K562 (cell line): ENCODE data around the gene BEST4. TPM values are rescaled to one million over a fixed set of nuclear protein-coding genes. Genes with fewer than 3 reads are reported as not detected.

Experiments used
- ATAC-seq: fragments of 200-7000 bp; cut with Tn5 transposase; 3 replicates; pipeline ENCODE4 v1.9.1; 2020; ENCODE audit warnings: moderate library complexity
- BruUV-seq: library from RNA; stranded (reverse); fragments of 400-500 nt; replicated peaks from 2 replicates; lab custom pipeline; 2021; lab: Mats Ljungman, UMichigan
- CTCF ChIA-PET: fragments of 300-600 bp; formaldehyde crosslinking; extraction: SDS; loops from one replicate; lab custom pipeline; 2021; ENCODE audit warnings: low intra/inter-chr PET ratio; lab: Yijun Ruan, JAX
- POLR2A ChIA-PET: fragments of 300-600, 350-650 bp; sonication (Branson Sonifier 250); formaldehyde crosslinking; extraction: SDS; loops from one replicate; lab custom pipeline; 2021; ENCODE audit warnings: antibody characterized with exemption, inconsistent platforms; lab: Yijun Ruan, JAX
- DNase-seq, 4 experiments: peaks; one replicate each; pipeline versions ENCODE4 v3.0.0 to v3.0.0-alpha.2; 2011 to 2018; ENCODE audit warnings: low spot score in 3 of 4, mixed read lengths in 3 of 4; ENCODE audit errors: extremely low read depth in 1 of 4
- FAIRE-seq: peaks from 2 replicates; lab custom pipeline; 2011; peaks lifted over from hg19 to GRCh38; lab: Jason Lieb, UNC
- H2AFZ ChIP-seq: 2 replicates; pipeline ENCODE4 v1.6.0; 2011; ENCODE audit warnings: low read depth, low read length, control low read depth, inconsistent platforms
- H3K27ac ChIP-seq: fragments of 200-600 bp; 3 replicates; pipeline ENCODE4 v1.8.0; 2011; ENCODE audit warnings: low read depth, mild to moderate bottlenecking, control low read depth, inconsistent platforms, low read length, moderate library complexity, mixed read lengths; ENCODE audit errors: extremely low read depth
- H3K27me3 ChIP-seq, 2 experiments: fragments of 300-600 bp in 1 of 2; 2 replicates in 1 of 2; 3 replicates in 1 of 2; pipeline versions ENCODE4 v1.6.0 to v1.8.0; 2011; ENCODE audit warnings: inconsistent platforms in 2 of 2, low read length in 2 of 2, mild to moderate bottlenecking in 1 of 2, mixed read lengths in 1 of 2, moderate library complexity in 1 of 2; ENCODE audit not compliant: control insufficient read depth in 2 of 2, insufficient read depth in 2 of 2
- H3K36me3 ChIP-seq: fragments of 300-600 bp; 3 replicates; pipeline ENCODE4 v1.8.0; 2011; ENCODE audit warnings: mild to moderate bottlenecking, low read length, inconsistent platforms; ENCODE audit not compliant: control insufficient read depth, insufficient read depth
- H3K4me1 ChIP-seq, 2 experiments: fragments of 200-600 bp in 1 of 2; replicated peaks in 1 of 2; 2 replicates in 1 of 2; 3 replicates in 1 of 2; pipeline versions ENCODE4 v1.5.1 to v1.8.0; 2011; ENCODE audit warnings: inconsistent platforms in 2 of 2, low read length in 2 of 2, mild to moderate bottlenecking in 1 of 2, mixed read lengths in 1 of 2, moderate library complexity in 1 of 2; ENCODE audit not compliant: control insufficient read depth in 2 of 2, insufficient read depth in 2 of 2
- H3K4me2 ChIP-seq: 2 replicates; pipeline ENCODE4 v1.6.1; 2011; ENCODE audit warnings: low read length, control low read depth, inconsistent platforms, mixed read lengths; ENCODE audit not compliant: insufficient read depth
- H3K4me3 ChIP-seq: fragments of 200-600 bp; sonication (generic), shearing (Covaris generic); 2 replicates; pipeline ENCODE4 v1.5.1; 2016; ENCODE audit warnings: control low read depth, inconsistent platforms
- H3K79me2 ChIP-seq: fragments of 200-600 bp; 3 replicates; pipeline ENCODE4 v1.8.0; 2011; ENCODE audit warnings: low read length, inconsistent platforms; ENCODE audit not compliant: control insufficient read depth, insufficient read depth
- H3K9ac ChIP-seq, 2 experiments: 2 replicates each; pipeline versions ENCODE4 v1.6.0 to v1.6.1; 2011; ENCODE audit warnings: low read depth in 2 of 2, low read length in 2 of 2, control low read depth in 1 of 2, inconsistent platforms in 1 of 2, mild to moderate bottlenecking in 1 of 2, mixed read lengths in 1 of 2; ENCODE audit not compliant: insufficient read depth in 1 of 2
- H3K9me1 ChIP-seq: one replicate; pipeline ENCODE4 v1.6.0; 2011; ENCODE audit warnings: inconsistent platforms, mild to moderate bottlenecking, low read length, moderate library complexity; ENCODE audit not compliant: control insufficient read depth, insufficient read depth
- H3K9me3 ChIP-seq: replicated peaks from 2 replicates; pipeline ENCODE4 v1.5.1; 2011; ENCODE audit warnings: low read depth, low read length, inconsistent platforms; ENCODE audit not compliant: control insufficient read depth, insufficient read depth
- H4K20me1 ChIP-seq: replicated peaks from 2 replicates; pipeline ENCODE4 v1.6.1; 2011; ENCODE audit warnings: low read length, inconsistent platforms, mixed read lengths; ENCODE audit not compliant: control insufficient read depth, insufficient read depth
- ARID1B ChIP-seq: fragments of 450-650 bp; IDR thresholded peaks from 2 replicates; pipeline ENCODE4 v1.6.1; 2016; ENCODE audit warnings: antibody characterized with exemption, mild to moderate bottlenecking, inconsistent platforms
- CBX3 ChIP-seq, 2 experiments: IDR thresholded peaks; 1 replicate in 1 of 2; 2 replicates in 1 of 2; pipeline ENCODE4 v1.6.1; 2012; ENCODE audit warnings: inconsistent platforms in 2 of 2, low read length in 2 of 2, borderline replicate concordance in 1 of 2, control low read depth in 1 of 2
- CHD4 ChIP-seq: fragments of 200-600 bp; sonication (generic); IDR thresholded peaks from 3 replicates; pipeline ENCODE4 v1.6.1; 2012; ENCODE audit warnings: low read depth, mild to moderate bottlenecking, mixed read lengths, low read length, inconsistent platforms; ENCODE audit not compliant: insufficient read depth, insufficient replicate concordance, poor library complexity, severe bottlenecking
- CXXC5 ChIP-seq: fragments of 250-450 bp; sonication (Bioruptor Pico); IDR thresholded peaks from 2 replicates; pipeline ENCODE4 v1.8.0; 2022; ENCODE audit warnings: inconsistent platforms, mild to moderate bottlenecking, moderate library complexity
- DACH1 ChIP-seq: fragments of 450-650 bp; IDR thresholded peaks from 2 replicates; pipeline ENCODE4 v1.6.1; 2018; ENCODE audit not compliant: partially characterized antibody
- DPF2 ChIP-seq: fragments of 450-650 bp; IDR thresholded peaks from 2 replicates; pipeline ENCODE4 v1.6.1; 2016
- KDM2B ChIP-seq: fragments of 250-450 bp; sonication (Bioruptor Pico); IDR thresholded peaks from 2 replicates; pipeline ENCODE4 v1.8.0; 2021; ENCODE audit warnings: mild to moderate bottlenecking, moderate library complexity
- L3MBTL2 ChIP-seq: fragments of 450-650 bp; IDR thresholded peaks from 2 replicates; pipeline ENCODE4 v1.6.1; 2016; ENCODE audit warnings: mild to moderate bottlenecking, moderate library complexity
- MYC ChIP-seq, 2 experiments: fragments of 250-450 bp in 1 of 2; sonication (Bioruptor Pico) in 1 of 2; IDR thresholded peaks; 2 replicates each; pipeline versions ENCODE4 v1.5.1 to v1.6.1; 2012 to 2021; ENCODE audit warnings: low read depth in 2 of 2, borderline replicate concordance in 1 of 2, improper control_type of control experiment in 1 of 2, low read length in 1 of 2, mild to moderate bottlenecking in 1 of 2, moderate library complexity in 1 of 2
- NCOA1 ChIP-seq: fragments of 450-650 bp; IDR thresholded peaks from 2 replicates; pipeline ENCODE4 v1.6.1; 2016; ENCODE audit warnings: low read depth
- TCF3 ChIP-seq: sonication (generic); formaldehyde crosslinking; IDR thresholded peaks from 2 replicates; pipeline ENCODE4 v1.4.0; 2020; ENCODE audit warnings: mild to moderate bottlenecking, missing genetic modification reagents
- ZEB2 ChIP-seq: fragments of 450-650 bp; IDR thresholded peaks from 2 replicates; pipeline ENCODE4 v1.6.1; 2016
- ZFP1 ChIP-seq: fragments of 450-650 bp; formaldehyde crosslinking; IDR thresholded peaks from 2 replicates; pipeline ENCODE4 v1.4.0; 2020; ENCODE audit warnings: mild to moderate bottlenecking, mixed read lengths
- ZFX ChIP-seq: sonication (generic); formaldehyde crosslinking; IDR thresholded peaks from 2 replicates; pipeline ENCODE4 v1.8.0; 2022; ENCODE audit warnings: mild to moderate bottlenecking, missing genetic modification reagents, moderate library complexity
- ZNF175 ChIP-seq: fragments of 200-800 bp; sonication (Bioruptor generic); IDR thresholded peaks from 2 replicates; pipeline ENCODE4 v1.6.1; 2016; ENCODE audit warnings: low read depth, mild to moderate bottlenecking, missing genetic modification characterization, missing compliant biosample characterization
- ZNF384 ChIP-seq: IDR thresholded peaks from 2 replicates; pipeline ENCODE4 v1.6.1; 2012; ENCODE audit warnings: low read depth, low read length, improper control_type of control experiment
- WGBS: fragments of 100-300 bp; shearing (Covaris generic); methylation state at CpG from one replicate; pipeline ENCODE4 v1.1.6; 2016; ENCODE audit warnings: low coverage, mixed read lengths; ENCODE audit not compliant: insufficient coverage; ENCODE audit errors: missing lambda C conversion rate; 5-methylcytosine and 5-hydroxymethylcytosine counted together
- in situ Hi-C: fragments of 300-500 bp; cut with MboI; formaldehyde crosslinking; loops from 4 replicates; pipeline ENCODE4 v1.15.0; 2018; ENCODE audit warnings: inconsistent platforms, mixed read lengths
- intact Hi-C: fragments of 100-400 bp; cut with micrococcal nuclease; formaldehyde crosslinking; loops from 2 replicates; pipeline ENCODE4 v1.14.2; 2022
- polyA plus RNA-seq, 8 experiments: library from polyadenylated mRNA; depleted of rRNA in 4 of 8; stranded (reverse) in 5 of 8; unstranded in 3 of 8; fragments of >200 nt; fragmentation: Nextera tagmentation in 2 of 8; fragmentation: Illumina TruSeq in 1 of 8; extraction: Ambion mirVana in 2 of 8; extraction: Trizol in 1 of 8; gene quantifications; 2 replicates each; pipeline versions ENCODE4 v1.2.1 to v1.2.3, GENCODE V29; 2011 to 2014; ENCODE audit warnings: inconsistent platforms in 1 of 8, missing spikeins in 1 of 8
- total RNA-seq, 7 experiments: library from RNA; depleted of rRNA in 6 of 7; stranded (reverse); fragments of >200 nt in 6 of 7; fragmentation: Illumina TruSeq in 2 of 7; extraction: Trizol in 2 of 7; gene quantifications; 2 replicates each; pipeline versions ENCODE4 v1.2.1 to v1.2.3, GENCODE V29; 2011 to 2021; ENCODE audit warnings: low replicate concordance in 1 of 7
- TF ChIP-seq, protein P1 (sequence below): fragments of 250-450 bp; sonication (Bioruptor Pico); IDR thresholded peaks from 2 replicates; pipeline ENCODE4 v1.9.0; 2021; ENCODE audit warnings: mild to moderate bottlenecking
- TF ChIP-seq, protein P2 (sequence below), 2 experiments: IDR thresholded peaks; 2 replicates each; pipeline ENCODE4 v1.6.1; 2012; ENCODE audit warnings: improper control_type of control experiment in 2 of 2, low read depth in 2 of 2, low read length in 2 of 2, borderline replicate concordance in 1 of 2

Gene BEST4
- total and polyA plus RNA-seq, 9 of the 15 experiments (the other 6 are each of a cell fraction or from before 2014, with no cell fraction given), result 0.07 to 0.11 TPM; not detected in 7

DNA sequence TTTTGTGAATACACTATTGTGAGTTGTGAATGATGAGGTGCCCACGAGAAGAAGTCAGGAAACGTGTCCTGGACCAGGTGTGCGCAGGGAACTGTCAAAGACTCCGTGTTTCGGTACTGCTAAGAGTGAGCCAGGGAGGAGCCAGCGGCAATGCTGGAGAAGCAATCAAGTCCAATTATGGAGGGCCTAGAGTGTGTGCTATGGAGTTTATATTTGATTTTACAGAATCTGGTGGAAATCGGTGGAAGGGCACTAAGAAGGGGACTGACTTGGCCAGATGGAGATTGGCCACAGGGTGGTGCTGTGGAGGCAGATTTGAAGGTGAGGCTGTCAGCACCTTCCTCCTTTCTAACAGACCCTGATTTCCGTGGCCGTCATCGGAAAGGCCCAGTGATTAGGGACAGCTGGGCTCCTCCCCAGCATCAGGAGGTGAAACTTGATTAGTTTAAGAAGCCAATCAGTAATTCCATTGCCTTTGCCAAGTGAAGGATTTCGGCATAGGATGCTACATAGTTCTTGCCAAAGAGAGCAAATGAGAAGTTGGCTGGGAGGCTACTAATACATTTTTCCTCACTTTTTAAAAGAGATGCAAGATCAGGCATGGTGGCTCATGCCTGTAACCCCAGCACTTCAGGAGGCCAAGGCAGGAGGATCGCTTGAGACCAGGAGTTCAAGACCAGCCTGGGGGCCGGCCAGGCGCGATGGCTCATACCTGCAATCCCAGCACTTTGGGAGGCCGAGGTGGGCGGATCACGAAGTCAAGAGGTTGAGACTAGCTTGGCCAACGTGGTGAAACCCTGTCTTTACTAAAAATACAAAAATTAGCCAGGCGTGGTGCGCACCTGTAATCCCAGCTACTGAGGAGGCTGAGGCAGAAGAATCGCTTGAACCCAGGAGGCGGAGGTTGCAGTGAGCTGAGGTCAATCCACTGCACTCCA, 48.0 kb upstream of the BEST4 start (continued):
- TF ChIP-seq TCF3 (CRISPR knock-in tag) (peak; percentile 74), KDM2B (CRISPR knock-in tag) (no peak), DACH1 (no peak), ZNF175 (no peak), CBX3 (IDR thresholded peaks at IDR 0.05; ENCODE audit: borderline replicate concordance in 1 of 2, low read length in 2 of 2) (no peak; a peak in 1 of 3 replicates), ZNF384 (peak; percentile 64), NCOA1 (no peak), ZFP1 (CRISPR knock-in tag) (no peak)
- TF ChIP-seq, protein P1, sequence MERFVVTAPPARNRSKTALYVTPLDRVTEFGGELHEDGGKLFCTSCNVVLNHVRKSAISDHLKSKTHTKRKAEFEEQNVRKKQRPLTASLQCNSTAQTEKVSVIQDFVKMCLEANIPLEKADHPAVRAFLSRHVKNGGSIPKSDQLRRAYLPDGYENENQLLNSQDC (CRISPR knock-in tag), result no peak

DNA sequence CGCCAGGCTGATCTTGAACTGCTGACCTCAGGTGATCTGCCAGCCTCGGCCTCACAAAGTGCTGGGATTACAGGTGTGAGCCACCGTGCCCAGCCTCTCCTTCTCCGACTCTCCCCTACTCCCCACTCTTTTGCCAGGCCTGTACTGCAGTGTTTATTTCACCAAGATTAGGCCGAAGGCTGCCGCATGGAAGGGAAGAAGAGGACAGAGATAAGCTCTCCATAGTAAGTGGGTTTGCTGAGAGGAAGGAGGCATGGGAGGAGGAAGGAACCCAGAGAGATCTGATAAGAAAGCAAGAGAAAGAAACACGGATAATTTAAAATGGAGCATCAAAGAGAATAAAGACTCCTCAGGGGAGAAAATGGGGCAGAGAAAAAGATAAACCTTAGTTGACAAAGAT, 46.4 kb upstream of the BEST4 start:
- no peak overlapping the region for H3K27ac ChIP-seq
- DNase-seq (peak in 1 of 4 experiments; percentile 41), ATAC-seq (no peak), FAIRE-seq (peak; percentile 6)
- no peaks in the 10 kb centered on the region for H3K9me1 ChIP-seq
- H3K9ac ChIP-seq, result peak overlapping the region in 1 of 2 experiments; percentile 78; a peak in 1 of 4 replicates
- ChIA-PET CTCF (no interaction called here), POLR2A (interaction anchor here (0.6 to 11.1 kb wide), 5 partner anchors 9 to 465 kb away, joined by 3 to 217 read pairs (median 3); partner anchors contain the start of gene PTCH2)
- H3K4me2 ChIP-seq, result peak overlapping the region; percentile 29
- no peaks in the 10 kb centered on the region for H3K9me3 ChIP-seq
- H3K27me3 ChIP-seq, result no peaks in the 10 kb centered on the region
- 0 out of 2 replicates have a peak overlapping the region, but pooled peaks have one; percentile 16 for H2AFZ ChIP-seq
- in situ Hi-C loops (no loop called here), intact Hi-C loops (loop anchor here (5.0 to 10.0 kb wide), 2 partner anchors 42 to 390 kb away; no protein-coding TSS in a partner anchor)
- H3K4me3 ChIP-seq, result no peak overlapping the region
- WGBS, result 12% methylated on average over 7 of the region's 7 CpGs
- no peaks in the 10 kb centered on the region for H3K79me2 ChIP-seq
- peaks cover 43 to 51% of the 10 kb centered on the region in 2 experiments for H3K4me1 ChIP-seq
- no peaks in the 10 kb centered on the region for H4K20me1 ChIP-seq
- no peaks in the 10 kb centered on the region for H3K36me3 ChIP-seq
- BruUV-seq, result no TSS peak
- TF ChIP-seq, protein P2, sequence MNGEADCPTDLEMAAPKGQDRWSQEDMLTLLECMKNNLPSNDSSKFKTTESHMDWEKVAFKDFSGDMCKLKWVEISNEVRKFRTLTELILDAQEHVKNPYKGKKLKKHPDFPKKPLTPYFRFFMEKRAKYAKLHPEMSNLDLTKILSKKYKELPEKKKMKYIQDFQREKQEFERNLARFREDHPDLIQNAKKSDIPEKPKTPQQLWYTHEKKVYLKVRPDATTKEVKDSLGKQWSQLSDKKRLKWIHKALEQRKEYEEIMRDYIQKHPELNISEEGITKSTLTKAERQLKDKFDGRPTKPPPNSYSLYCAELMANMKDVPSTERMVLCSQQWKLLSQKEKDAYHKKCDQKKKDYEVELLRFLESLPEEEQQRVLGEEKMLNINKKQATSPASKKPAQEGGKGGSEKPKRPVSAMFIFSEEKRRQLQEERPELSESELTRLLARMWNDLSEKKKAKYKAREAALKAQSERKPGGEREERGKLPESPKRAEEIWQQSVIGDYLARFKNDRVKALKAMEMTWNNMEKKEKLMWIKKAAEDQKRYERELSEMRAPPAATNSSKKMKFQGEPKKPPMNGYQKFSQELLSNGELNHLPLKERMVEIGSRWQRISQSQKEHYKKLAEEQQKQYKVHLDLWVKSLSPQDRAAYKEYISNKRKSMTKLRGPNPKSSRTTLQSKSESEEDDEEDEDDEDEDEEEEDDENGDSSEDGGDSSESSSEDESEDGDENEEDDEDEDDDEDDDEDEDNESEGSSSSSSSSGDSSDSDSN (IDR thresholded peaks at IDR 0.05; ENCODE audit: borderline replicate concordance in 1 of 2, low read depth in 2 of 2, low read length in 2 of 2), result peak in 1 of 2 experiments; percentile 39; a peak in 1 of 4 replicates
- TF ChIP-seq DPF2 (peak; percentile 37; the same call in 1 of the 2 replicates), ZFX (CRISPR knock-in tag) (peak; percentile 41; the same call in 1 of the 2 replicates), CHD4 (no peak), DACH1 (no peak), ZEB2 (peak; percentile 50; the same call in 1 of the 2 replicates), ARID1B (peak; percentile 46; the same call in 1 of the 2 replicates), L3MBTL2 (peak; percentile 31; the same call in 1 of the 2 replicates), MYC (IDR thresholded peaks at IDR 0.05; ENCODE audit: low read depth, low read length) (peak; percentile 70), MYC (CRISPR knock-in tag; IDR thresholded peaks at IDR 0.05; ENCODE audit: borderline replicate concordance, low read depth) (no peak), CXXC5 (CRISPR knock-in tag) (peak; percentile 31; the same call in 1 of the 2 replicates)
